ENCODE results near the gene PIBF1. TPM values are rescaled to one million over a fixed set of nuclear protein-coding genes. Genes with fewer than 3 reads are reported as not detected.

Gene PIBF1
- polyA plus RNA-seq, 3 donors, result 3.3 to 8.0 (median 4.7) TPM

DNA sequence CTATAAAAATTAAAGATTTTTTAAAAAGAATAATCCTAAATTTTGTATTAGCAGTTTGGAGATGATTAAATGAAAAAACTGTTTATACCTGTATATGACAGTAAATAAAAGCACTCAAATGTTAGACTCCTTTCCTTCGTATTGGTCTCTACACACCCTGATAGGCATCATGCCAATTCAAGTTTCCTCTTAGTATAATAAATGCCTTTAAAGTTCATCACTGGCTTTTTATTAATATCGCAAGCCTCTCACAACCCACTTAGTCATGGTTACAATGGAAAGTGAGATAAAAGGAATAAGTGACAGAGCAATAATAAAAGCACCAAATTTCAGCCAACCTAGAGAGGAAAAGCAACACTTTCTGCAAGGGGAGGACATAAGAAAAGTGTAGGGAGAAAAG, 102.2 kb downstream of the PIBF1 start:
- H3K36me3 ChIP-seq (replicated peaks in 1 of 2; ENCODE audit: control insufficient read depth in 1 of 2, insufficient read depth in 2 of 2, low read length in 2 of 2), result peaks cover 0 to 7% of the 10 kb centered on the region in 2 donors
- no CpG with 5 or more reads among the region's 2 CpGs for WGBS (ENCODE audit: insufficient coverage)

GRCh38 chr13:72886272-72887067, 104.5 kb downstream of the PIBF1 start:
- no peak overlapping the region for H3K27ac ChIP-seq (ENCODE audit: low read depth in 1 of 2, low read length in 2 of 2)
- no peak overlapping the region for H3K4me2 ChIP-seq (replicated peaks; ENCODE audit: extremely low read depth, low read length, poor library complexity, severe bottlenecking)
- H2AFZ ChIP-seq (ENCODE audit: insufficient read depth, low read depth, low read length, poor library complexity, severe bottlenecking), result no peak overlapping the region
- H3K27me3 ChIP-seq (ENCODE audit: control insufficient read depth in 2 of 2, insufficient read depth in 2 of 2, low read length in 2 of 2), result no peaks in the 10 kb centered on the region
- H3K4me1 Mint-ChIP-seq, result no peaks in the 10 kb centered on the region
- no peak for DNase-seq
- H3K27ac Mint-ChIP-seq, result no peak overlapping the region
- H3K9me3 Mint-ChIP-seq, result peaks cover 0 to 6% (median 4%) of the 10 kb centered on the region in 7 donors
- intact Hi-C loops (cut with micrococcal nuclease), result no loop called here
- H3K79me2 ChIP-seq (ENCODE audit: insufficient read depth, low read length), result no peaks in the 10 kb centered on the region
- H4K20me1 ChIP-seq (ENCODE audit: insufficient read depth, low read length), result no peaks in the 10 kb centered on the region
- whole genome bisulfite sequencing (ENCODE audit: insufficient coverage), result no CpG with 5 or more reads among the region's 5 CpGs
- no peak overlapping the region for H3K9ac ChIP-seq (ENCODE audit: insufficient read depth, low read length, poor library complexity, severe bottlenecking)
- H3K4me3 ChIP-seq (replicated peaks in 1 of 3; ENCODE audit: low read depth in 2 of 3, low read length in 3 of 3), result no peak overlapping the region
- TF ChIP-seq, protein P1, sequence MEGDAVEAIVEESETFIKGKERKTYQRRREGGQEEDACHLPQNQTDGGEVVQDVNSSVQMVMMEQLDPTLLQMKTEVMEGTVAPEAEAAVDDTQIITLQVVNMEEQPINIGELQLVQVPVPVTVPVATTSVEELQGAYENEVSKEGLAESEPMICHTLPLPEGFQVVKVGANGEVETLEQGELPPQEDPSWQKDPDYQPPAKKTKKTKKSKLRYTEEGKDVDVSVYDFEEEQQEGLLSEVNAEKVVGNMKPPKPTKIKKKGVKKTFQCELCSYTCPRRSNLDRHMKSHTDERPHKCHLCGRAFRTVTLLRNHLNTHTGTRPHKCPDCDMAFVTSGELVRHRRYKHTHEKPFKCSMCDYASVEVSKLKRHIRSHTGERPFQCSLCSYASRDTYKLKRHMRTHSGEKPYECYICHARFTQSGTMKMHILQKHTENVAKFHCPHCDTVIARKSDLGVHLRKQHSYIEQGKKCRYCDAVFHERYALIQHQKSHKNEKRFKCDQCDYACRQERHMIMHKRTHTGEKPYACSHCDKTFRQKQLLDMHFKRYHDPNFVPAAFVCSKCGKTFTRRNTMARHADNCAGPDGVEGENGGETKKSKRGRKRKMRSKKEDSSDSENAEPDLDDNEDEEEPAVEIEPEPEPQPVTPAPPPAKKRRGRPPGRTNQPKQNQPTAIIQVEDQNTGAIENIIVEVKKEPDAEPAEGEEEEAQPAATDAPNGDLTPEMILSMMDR (IDR thresholded peaks at IDR 0.05), result no peak
- no peaks in the 10 kb centered on the region for H3K9me3 ChIP-seq (replicated peaks in 1 of 2; ENCODE audit: control insufficient read depth in 1 of 2, insufficient read depth in 1 of 2, low read length in 2 of 2)
- peaks cover 27 to 28% of the 10 kb centered on the region in 2 donors for H3K36me3 Mint-ChIP-seq
- no peaks in the 10 kb centered on the region for H3K36me3 ChIP-seq (replicated peaks in 1 of 2; ENCODE audit: control insufficient read depth in 1 of 2, insufficient read depth in 2 of 2, low read length in 2 of 2)
- no peaks in the 10 kb centered on the region for H3K4me1 ChIP-seq (ENCODE audit: control insufficient read depth in 1 of 2, insufficient read depth in 2 of 2, low read length in 2 of 2)
- no peak overlapping the region for H3K4me3 Mint-ChIP-seq
- H3K27me3 Mint-ChIP-seq (ENCODE audit: low read depth in 3 of 3), result no peaks in the 10 kb centered on the region

More for the DNA sequence above, 102.2 kb downstream of the PIBF1 start:
- Histone ChIP-seq H3K9ac (ENCODE audit: insufficient read depth, low read length, poor library complexity, severe bottlenecking) (no peak overlapping the region), H4K20me1 (ENCODE audit: insufficient read depth, low read length) (no peaks in the 10 kb centered on the region), H3K9me3 (replicated peaks in 1 of 2; ENCODE audit: control insufficient read depth in 1 of 2, insufficient read depth in 1 of 2, low read length in 2 of 2) (peaks cover 0 to 2% of the 10 kb centered on the region in 2 donors), H2AFZ (ENCODE audit: insufficient read depth, low read depth, low read length, poor library complexity, severe bottlenecking) (no peak overlapping the region), H3K4me1 (ENCODE audit: control insufficient read depth in 1 of 2, insufficient read depth in 2 of 2, low read length in 2 of 2) (no peaks in the 10 kb centered on the region), H3K27me3 (ENCODE audit: control insufficient read depth in 2 of 2, insufficient read depth in 2 of 2, low read length in 2 of 2) (no peaks in the 10 kb centered on the region), H3K4me2 (replicated peaks; ENCODE audit: extremely low read depth, low read length, poor library complexity, severe bottlenecking) (no peak overlapping the region), H3K4me3 (replicated peaks in 1 of 3; ENCODE audit: low read depth in 2 of 3, low read length in 3 of 3) (no peak overlapping the region), H3K27ac (ENCODE audit: low read depth in 1 of 2, low read length in 2 of 2) (no peak overlapping the region), H3K79me2 (ENCODE audit: insufficient read depth, low read length) (no peaks in the 10 kb centered on the region)
- TF ChIP-seq, protein P1 (IDR thresholded peaks at IDR 0.05), result no peak
- H3K9me3 Mint-ChIP-seq, result peaks cover 3 to 13% (median 6%) of the 10 kb centered on the region in 7 donors
- H3K4me1 Mint-ChIP-seq, result no peaks in the 10 kb centered on the region
- H3K36me3 Mint-ChIP-seq, result peaks cover 29 to 34% of the 10 kb centered on the region in 2 donors
- no peak overlapping the region for H3K4me3 Mint-ChIP-seq
- H3K27ac Mint-ChIP-seq, result no peak overlapping the region
- H3K27me3 Mint-ChIP-seq (ENCODE audit: low read depth in 3 of 3), result no peaks in the 10 kb centered on the region
- DNase-seq, result no peak
- intact Hi-C loops (cut with micrococcal nuclease), result no loop called here

All from CD14-positive monocyte (primary cell).